ENCODE measurements around the gene ALDH4A1. TPM values are rescaled to one million over a fixed set of nuclear protein-coding genes. Genes with fewer than 3 reads are reported as not detected.

The ALDH4A1 gene
- total and polyA plus RNA-seq, 2 of the 4 experiments (the other 2 are of a cell fraction): 8.6 to 21.1 TPM

GRCh38 chr1:18924221-18924691 is 21.9 kb upstream of the ALDH4A1 start:
- Histone ChIP-seq H3K56ac (ENCODE audit: extremely low read depth, insufficient read depth, low read length) (no peak overlapping the region), H2AK5ac (ENCODE audit: low read depth, low read length) (peak overlapping the region; percentile 89), H3K4me2 (ENCODE audit: low read depth, low read length) (peak overlapping the region; percentile 16; the same call in 1 of the 2 replicates), H3K4me3 (ENCODE audit: insufficient read depth, low read depth, low read length) (no peak overlapping the region), H2BK15ac (ENCODE audit: low read depth, low read length) (peak overlapping the region; percentile 54; the same call in 2 of the 3 replicates), H3K79me1 (ENCODE audit: low read depth in 1 of 2, low read length in 2 of 2) (peaks cover 35 to 91% of the 10 kb centered on the region in 2 experiments; a peak in 3 of 4 replicates), H2BK5ac (ENCODE audit: low read depth, low read length, poor library complexity, severe bottlenecking) (peak overlapping the region; percentile 52), H2AK9ac (replicated peaks; ENCODE audit: low read depth, low read length, poor library complexity) (peak overlapping the region; percentile 82), H3K36me3 (ENCODE audit: control insufficient read depth, insufficient read depth, low read length) (no peaks in the 10 kb centered on the region), H4K8ac (ENCODE audit: low read depth in 2 of 2, low read length in 2 of 2) (peak overlapping the region; percentile 49 to 72; a peak in 3 of 4 replicates), H3K4ac (ENCODE audit: low read depth, low read length) (peak overlapping the region; percentile 93), H4K91ac (ENCODE audit: insufficient read depth, low read depth, low read length) (peak overlapping the region; percentile 50), H4K20me1 (ENCODE audit: insufficient read depth, low read length) (peaks cover 4% of the 10 kb centered on the region; the same call in 1 of the 2 replicates), H3K23ac (ENCODE audit: low read depth, low read length) (peak overlapping the region; percentile 1; the same call in 1 of the 2 replicates), H2AFZ (replicated peaks; ENCODE audit: low read length, poor library complexity) (peak overlapping the region; percentile 40), H3K18ac (ENCODE audit: low read depth, low read length) (peak overlapping the region; percentile 25; the same call in 1 of the 2 replicates), H3K27ac (ENCODE audit: insufficient read depth, low read length) (0 out of 2 replicates have a peak overlapping the region, but pooled peaks have one; percentile 3), H3K14ac (replicated peaks; ENCODE audit: low read depth, low read length) (peak overlapping the region; percentile 70), H3K27me3 (ENCODE audit: control insufficient read depth, insufficient read depth, low read length) (no peaks in the 10 kb centered on the region), H3K9ac (ENCODE audit: low read depth, low read length) (no peak overlapping the region), H3K9me3 (ENCODE audit: control insufficient read depth, insufficient read depth, low read length) (no peaks in the 10 kb centered on the region), H2BK120ac (ENCODE audit: low read depth, low read length) (peak overlapping the region; percentile 68; the same call in 1 of the 2 replicates), H3K4me1 (ENCODE audit: control insufficient read depth, insufficient read depth, low read length) (peaks cover 50% of the 10 kb centered on the region), H4K5ac (ENCODE audit: low read depth, low read length) (peak overlapping the region; percentile 26; the same call in 1 of the 2 replicates), H3K9me1 (ENCODE audit: insufficient read depth, low read length) (peaks cover 25% of the 10 kb centered on the region), H2BK20ac (ENCODE audit: low read depth, low read length) (peak overlapping the region; percentile 24; the same call in 1 of the 2 replicates)
- BruUV-seq (replicated peaks): no TSS peak
- DNase-seq: peak; percentile 47
- ChIA-PET CTCF (interaction anchor here (1.1 to 1.2 kb wide), 2 partner anchors 11 to 17 kb away, joined by 3 to 11 read pairs; no protein-coding TSS in a partner anchor), POLR2A (ENCODE audit: unreplicated experiment) (no interaction called here)
- intact Hi-C loops (cut with micrococcal nuclease): no loop called here
- dilution Hi-C loops (cut with HindIII; ENCODE audit: low sequenced_read_pairs, unreplicated experiment): no loop called here
- TF ChIP-seq POLR2A (IDR thresholded peaks at IDR 0.05; ENCODE audit: low read depth, low read length): no peak
- no peak for TF ChIP-seq CHD1 (IDR thresholded peaks at IDR 0.05; ENCODE audit: low read depth, low read length)
- no peak for TF ChIP-seq SMC3 (IDR thresholded peaks at IDR 0.05; ENCODE audit: low read depth, low read length)
- no peak for TF ChIP-seq RAD21 (IDR thresholded peaks at IDR 0.05; ENCODE audit: low read length)
- TF ChIP-seq FOS (IDR thresholded peaks at IDR 0.05; ENCODE audit: low read depth, low read length): no peak
- TF ChIP-seq RCOR1 (IDR thresholded peaks at IDR 0.05; ENCODE audit: insufficient replicate concordance, low read length): no peak
- 0 out of 2 replicates have a peak, but pooled peaks have one; percentile 14 for TF ChIP-seq CEBPB (IDR thresholded peaks at IDR 0.05; ENCODE audit: low read depth, low read length)
- in situ Hi-C loops (cut with MboI; ENCODE audit: low sequenced_read_pairs): no loop called here
- WGBS, 2 experiments (ENCODE audit: extremely low coverage in 2 of 2, insufficient read length in 1 of 2): no CpG with 5 or more reads among the region's 11 CpGs
- ATAC-seq (ENCODE audit: low read depth): no peak
